CD4-positive, alpha-beta T cell (primary cell): ENCODE data around the gene GTPBP1. TPM values are rescaled to one million over a fixed set of nuclear protein-coding genes. Genes with fewer than 3 reads are reported as not detected.
A peak's percentile ranks its signal among the peaks of the same experiment; 100 is the strongest.

Source experiments
- ATAC-seq: fragments of 200-7000 bp; cut with Tn5 transposase; one replicate; pipeline ENCODE4 v1.10.0; 2022; ENCODE audit warnings: mild to moderate bottlenecking; ENCODE audit not compliant: poor library complexity
- CTCF ChIA-PET: fragments of 350-600 bp; sonication (Branson Sonifier 250); formaldehyde crosslinking; loops from one replicate; lab custom pipeline; 2021; ENCODE audit warnings: antibody characterized with exemption, inconsistent platforms; lab: Charles Lee
- POLR2A ChIA-PET: fragments of 350-600 bp; sonication (Branson Sonifier 250); formaldehyde crosslinking; loops from one replicate; lab custom pipeline; 2021; ENCODE audit warnings: antibody characterized with exemption, inconsistent platforms; lab: Charles Lee
- DNase-seq, 14 experiments: peaks; one replicate each; pipeline ENCODE4 v3.0.0-alpha.2; 2013 to 2020; ENCODE audit warnings: mixed read lengths in 2 of 14
- H3K27ac ChIP-seq, 2 donors: one replicate each; pipeline versions ENCODE4 v1.5.1 to v1.7.0; 2013; ENCODE audit warnings: low read length in 2 of 2, low read depth in 1 of 2, mild to moderate bottlenecking in 1 of 2
- H3K27me3 ChIP-seq, 2 experiments: 1 replicate in 1 of 2; 2 replicates in 1 of 2; pipeline versions ENCODE4 v1.6.1 to v1.7.0; 2013; ENCODE audit warnings: low read length in 2 of 2, control low read depth in 1 of 2, mild to moderate bottlenecking in 1 of 2, moderate library complexity in 1 of 2; ENCODE audit not compliant: insufficient read depth in 2 of 2, control insufficient read depth in 1 of 2
- H3K36me3 ChIP-seq: one replicate; pipeline ENCODE4 v1.6.1; 2013; ENCODE audit warnings: low read length, control low read depth; ENCODE audit not compliant: insufficient read depth
- H3K4me1 ChIP-seq: one replicate; pipeline ENCODE4 v1.6.1; 2013; ENCODE audit warnings: low read length, control low read depth; ENCODE audit not compliant: insufficient read depth
- H3K4me3 ChIP-seq: one replicate; pipeline ENCODE4 v1.5.1; 2013; ENCODE audit warnings: mild to moderate bottlenecking, low read length, moderate library complexity
- H3K9me3 ChIP-seq, 2 experiments: 1 replicate in 1 of 2; 2 replicates in 1 of 2; pipeline versions ENCODE4 v1.6.1 to v1.7.0; 2013; ENCODE audit warnings: low read length in 2 of 2, mild to moderate bottlenecking in 2 of 2, control low read depth in 1 of 2, moderate library complexity in 1 of 2; ENCODE audit not compliant: control insufficient read depth in 1 of 2, insufficient read depth in 1 of 2
- H3K27ac Mint-ChIP-seq: one replicate; pipeline ENCODE4 v1.8.0; 2020; ENCODE audit warnings: mixed read lengths
- H3K27me3 Mint-ChIP-seq: one replicate; pipeline ENCODE4 v1.8.0; 2021; ENCODE audit warnings: mixed read lengths
- H3K36me3 Mint-ChIP-seq: one replicate; pipeline ENCODE4 v1.8.0; 2021; ENCODE audit warnings: low read depth, mixed read lengths
- H3K4me1 Mint-ChIP-seq: one replicate; pipeline ENCODE4 v1.8.0; 2021; ENCODE audit warnings: low read depth, mixed read lengths
- H3K4me3 Mint-ChIP-seq: one replicate; pipeline ENCODE4 v1.8.0; 2020; ENCODE audit warnings: mild to moderate bottlenecking, mixed read lengths
- H3K9me3 Mint-ChIP-seq: one replicate; pipeline ENCODE4 v1.8.0; 2020; ENCODE audit warnings: mixed read lengths
- CTCF ChIP-seq: fragments of 200-600 bp; IDR thresholded peaks from one replicate; pipeline ENCODE4 v1.8.0; 2022; ENCODE audit warnings: antibody characterized with exemption, mild to moderate bottlenecking
- intact Hi-C, 2 experiments: fragments of 100-400 bp; cut with DNase I in 1 of 2; cut with micrococcal nuclease in 1 of 2; formaldehyde crosslinking; loops; one replicate each; pipeline versions ENCODE4 v1.15.1 to v1.9.0; 2023 to 2025; cut with DNase I, micrococcal nuclease
- total RNA-seq, 174 experiments: library from RNA in 2 of 174; stranded (reverse) in 2 of 174; gene quantifications; one replicate each; pipeline ENCODE4 v1.2.3 and lab custom pipeline; 2021 to 2026

GTPBP1 gene
- total RNA-seq, 2 experiments from 2014 or later, result 263 to 272 TPM

DNA sequence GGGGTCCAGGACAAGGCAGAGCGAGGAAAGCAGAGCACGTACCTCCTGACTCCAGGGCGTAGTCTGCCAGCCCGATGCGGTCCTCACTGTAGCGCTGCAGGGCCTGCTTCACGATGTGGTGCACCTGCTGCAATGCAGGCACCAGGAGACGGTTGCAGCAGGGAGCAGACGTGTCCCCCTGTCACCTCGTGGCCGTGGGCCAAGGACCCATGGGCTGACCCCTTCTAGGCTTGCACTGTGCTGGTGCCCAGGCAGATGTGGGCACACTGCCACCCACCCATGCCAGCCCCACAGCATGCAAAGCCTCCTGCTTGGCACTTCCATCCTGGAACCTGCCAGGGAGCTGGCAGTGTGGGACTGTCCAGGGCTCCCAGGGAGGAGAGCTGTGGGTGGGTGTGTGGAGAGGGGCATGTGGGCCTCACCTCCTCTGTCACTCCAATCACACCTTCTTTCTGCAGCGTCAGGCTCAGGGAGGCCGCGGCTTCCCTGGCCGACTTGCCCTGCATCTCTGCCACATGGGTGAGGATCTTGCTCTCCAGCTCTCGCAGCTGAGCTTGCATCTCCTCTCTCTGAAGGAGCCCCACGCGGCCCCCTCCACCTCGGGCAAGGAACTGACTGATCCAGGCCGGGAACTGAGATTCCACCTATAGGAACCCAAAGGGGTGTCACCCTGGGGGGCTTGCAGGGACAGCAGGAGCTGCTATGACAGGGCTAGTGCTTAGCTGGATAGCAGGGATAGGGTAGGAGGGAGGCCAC lies 33.7 kb downstream of the GTPBP1 start:
- Histone ChIP-seq H3K4me3 (no peak overlapping the region), H3K36me3 (peaks cover 94% of the 10 kb centered on the region), H3K27ac (no peak overlapping the region), H3K9me3 (no peaks in the 10 kb centered on the region), H3K4me1 (peaks cover 77% of the 10 kb centered on the region), H3K27me3 (no peaks in the 10 kb centered on the region)
- ATAC-seq (no peak), DNase-seq (no peak)
- intact Hi-C loops, result no loop called here
- Mint-ChIP-seq H3K9me3 (no peaks in the 10 kb centered on the region), H3K27ac (peak overlapping the region; percentile 69), H3K36me3 (peaks cover 100% of the 10 kb centered on the region), H3K4me1 (peaks cover 53% of the 10 kb centered on the region), H3K27me3 (no peaks in the 10 kb centered on the region), H3K4me3 (no peak overlapping the region)
- ChIA-PET CTCF (no interaction called here), POLR2A (interaction anchor here (2.7 to 25.2 kb wide), 3 partner anchors 6 to 33 kb away, joined by 14 to 752 read pairs (median 752); partner anchors contain the start of genes GTPBP1 and SUN2)
- no peak for TF ChIP-seq CTCF

- Mint-ChIP-seq H3K27me3 (no peaks in the 10 kb centered on the region), H3K36me3 (peaks cover 100% of the 10 kb centered on the region), H3K27ac (peak overlapping the region; percentile 69), H3K4me3 (no peak overlapping the region), H3K9me3 (no peaks in the 10 kb centered on the region), H3K4me1 (peaks cover 52% of the 10 kb centered on the region)
- no peak overlapping the region for H3K4me3 ChIP-seq
- peaks cover 84% of the 10 kb centered on the region for H3K4me1 ChIP-seq
- H3K27ac ChIP-seq, result peak overlapping the region; percentile 41 to 44
- ATAC-seq (no peak), DNase-seq (no peak)
- peaks cover 100% of the 10 kb centered on the region for H3K36me3 ChIP-seq
- ChIA-PET POLR2A (interaction anchor here (2.7 to 25.2 kb wide), 3 partner anchors 7 to 34 kb away, joined by 14 to 752 read pairs (median 752); partner anchors contain the start of genes GTPBP1 and SUN2), CTCF (no interaction called here)
- intact Hi-C loops, result no loop called here
- H3K9me3 ChIP-seq, result no peaks in the 10 kb centered on the region
- no peaks in the 10 kb centered on the region for H3K27me3 ChIP-seq
- no peak for TF ChIP-seq CTCF
Measured at GRCh38 chr22:38740116-38740723, 34.5 kb downstream of the GTPBP1 start.

DNA sequence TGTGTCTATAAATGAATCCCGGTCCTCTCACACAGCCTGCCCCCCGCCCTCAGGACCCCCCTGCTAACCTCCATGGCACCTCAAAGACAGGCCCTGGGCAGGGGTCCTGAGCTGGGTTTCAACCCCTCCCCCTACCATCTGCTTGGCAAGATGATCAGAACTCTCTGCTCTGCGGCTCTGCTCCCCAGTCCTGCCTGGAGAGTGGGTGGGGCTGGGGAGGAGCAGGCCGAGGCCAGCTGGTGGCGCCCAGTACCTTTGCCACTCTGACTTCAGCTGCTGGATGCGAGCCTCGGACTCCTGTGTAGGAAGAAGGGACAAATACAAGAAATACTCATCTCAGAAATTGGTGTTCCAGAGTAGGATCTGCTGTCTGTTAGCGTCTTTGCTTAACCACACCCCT lies 35.0 kb downstream of the GTPBP1 start:
- Mint-ChIP-seq H3K4me1 (peaks cover 49% of the 10 kb centered on the region), H3K9me3 (no peaks in the 10 kb centered on the region), H3K4me3 (no peak overlapping the region), H3K27ac (peak overlapping the region; percentile 69), H3K27me3 (no peaks in the 10 kb centered on the region), H3K36me3 (peaks cover 100% of the 10 kb centered on the region)
- no peak overlapping the region for H3K4me3 ChIP-seq
- peak overlapping the region; percentile 41 to 44 for H3K27ac ChIP-seq
- no peaks in the 10 kb centered on the region for H3K27me3 ChIP-seq
- no peak for TF ChIP-seq CTCF
- no peaks in the 10 kb centered on the region for H3K9me3 ChIP-seq
- ChIA-PET CTCF (no interaction called here), POLR2A (interaction anchor here (2.7 to 25.2 kb wide), 3 partner anchors 7 to 35 kb away, joined by 14 to 752 read pairs (median 752); partner anchors contain the start of genes GTPBP1 and SUN2)
- peaks cover 82% of the 10 kb centered on the region for H3K4me1 ChIP-seq
- peaks cover 100% of the 10 kb centered on the region for H3K36me3 ChIP-seq
- ATAC-seq (no peak), DNase-seq (no peak)
- intact Hi-C loops, result no loop called here
